Colonic mucosa (tissue), 4 donors: ENCODE results near the gene SVOP. TPM values are rescaled to one million over a fixed set of nuclear protein-coding genes. Genes with fewer than 3 reads are reported as not detected.

Source experiments
- DNase-seq: peaks from one replicate; pipeline ENCODE4 v3.0.0-alpha.2; 2020
- H3K27ac ChIP-seq: fragments of 200-600 bp; one replicate; pipeline ENCODE4 v1.8.0; 2021
- H3K27me3 ChIP-seq: fragments of 200-600 bp; one replicate; pipeline ENCODE4 v1.8.0; 2021
- H3K36me3 ChIP-seq: fragments of 200-600 bp; one replicate; pipeline ENCODE4 v1.8.0; 2021
- H3K4me1 ChIP-seq: fragments of 200-600 bp; one replicate; pipeline ENCODE4 v1.8.0; 2021; ENCODE audit warnings: mild to moderate bottlenecking
- H3K4me3 ChIP-seq: fragments of 200-600 bp; one replicate; pipeline ENCODE4 v1.8.0; 2021
- H3K9ac ChIP-seq, 2 donors: one replicate each; pipeline ENCODE4 v1.7.0; 2013; ENCODE audit warnings: control low read depth in 2 of 2, low read depth in 2 of 2, low read length in 2 of 2
- H3K9me3 ChIP-seq: fragments of 200-600 bp; one replicate; pipeline ENCODE4 v1.8.0; 2021
- intact Hi-C: fragments of 100-400 bp; cut with DNase I; formaldehyde crosslinking; loops from one replicate; pipeline ENCODE4 v1.14.1; 2022
- total RNA-seq, 2 donors: library from RNA; stranded (reverse); fragmentation: NEBNext Ultra II Directional in 1 of 2; extraction: Animal tissue kit (Norgen Biotek cat#: 25700) in 1 of 2; gene quantifications; one replicate each; pipeline ENCODE4 v1.2.1, GENCODE V29; 2021
- TF ChIP-seq, protein P1 (sequence below): fragments of 200-600 bp; IDR thresholded peaks from one replicate; pipeline ENCODE4 v1.8.0; 2022; ENCODE audit warnings: antibody characterized with exemption, mild to moderate bottlenecking
- donor health status: healthy.
- donor health status: DM: no; HTN: no; CAD: no.
- donor health status: DM: no; HTN: no; CAD: no.

SVOP gene
- total RNA-seq, 2 donors from 2014 or later, result 0.15 to 0.50 TPM

GRCh38 chr12:108896336-108896735 is 124.5 kb downstream of the SVOP start:
- no peaks in the 10 kb centered on the region for H3K27me3 ChIP-seq
- H3K9ac ChIP-seq, result no peak overlapping the region
- DNase-seq, result no peak
- H3K36me3 ChIP-seq, result no peaks in the 10 kb centered on the region
- no peaks in the 10 kb centered on the region for H3K9me3 ChIP-seq
- TF ChIP-seq, protein P1, sequence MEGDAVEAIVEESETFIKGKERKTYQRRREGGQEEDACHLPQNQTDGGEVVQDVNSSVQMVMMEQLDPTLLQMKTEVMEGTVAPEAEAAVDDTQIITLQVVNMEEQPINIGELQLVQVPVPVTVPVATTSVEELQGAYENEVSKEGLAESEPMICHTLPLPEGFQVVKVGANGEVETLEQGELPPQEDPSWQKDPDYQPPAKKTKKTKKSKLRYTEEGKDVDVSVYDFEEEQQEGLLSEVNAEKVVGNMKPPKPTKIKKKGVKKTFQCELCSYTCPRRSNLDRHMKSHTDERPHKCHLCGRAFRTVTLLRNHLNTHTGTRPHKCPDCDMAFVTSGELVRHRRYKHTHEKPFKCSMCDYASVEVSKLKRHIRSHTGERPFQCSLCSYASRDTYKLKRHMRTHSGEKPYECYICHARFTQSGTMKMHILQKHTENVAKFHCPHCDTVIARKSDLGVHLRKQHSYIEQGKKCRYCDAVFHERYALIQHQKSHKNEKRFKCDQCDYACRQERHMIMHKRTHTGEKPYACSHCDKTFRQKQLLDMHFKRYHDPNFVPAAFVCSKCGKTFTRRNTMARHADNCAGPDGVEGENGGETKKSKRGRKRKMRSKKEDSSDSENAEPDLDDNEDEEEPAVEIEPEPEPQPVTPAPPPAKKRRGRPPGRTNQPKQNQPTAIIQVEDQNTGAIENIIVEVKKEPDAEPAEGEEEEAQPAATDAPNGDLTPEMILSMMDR, result no peak
- H3K4me1 ChIP-seq, result no peaks in the 10 kb centered on the region
- no peak overlapping the region for H3K27ac ChIP-seq
- intact Hi-C loops, result no loop called here
- no peak overlapping the region for H3K4me3 ChIP-seq

DNA sequence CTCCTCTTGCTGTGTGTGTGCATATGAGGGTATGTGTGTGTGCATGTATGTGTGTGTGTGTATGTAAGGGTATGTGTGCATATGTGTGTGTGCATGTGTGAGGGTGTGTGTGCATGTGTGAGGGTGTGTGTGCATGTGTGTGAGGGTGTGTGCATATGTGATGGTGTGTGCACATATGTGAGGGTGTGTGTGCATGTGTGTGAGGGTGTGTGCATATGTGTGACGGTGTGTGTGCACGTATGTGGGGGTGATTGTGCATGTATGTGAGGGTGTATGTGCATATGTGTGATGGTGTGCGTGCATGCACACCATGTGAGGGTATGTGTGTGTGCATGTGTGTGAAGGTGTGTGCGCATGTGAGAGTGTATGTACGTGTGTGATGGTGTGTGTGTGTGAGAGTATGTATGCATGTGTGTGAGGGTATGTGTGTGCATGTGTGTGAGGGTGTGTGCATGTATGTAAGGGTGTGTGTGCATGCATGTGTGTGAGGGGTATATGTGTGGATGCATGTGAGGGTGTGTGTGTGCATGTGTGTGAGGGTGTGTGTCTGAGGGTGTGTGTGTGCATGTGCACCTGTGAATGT is 125.6 kb downstream of the SVOP start:
- Histone ChIP-seq H3K27me3 (no peaks in the 10 kb centered on the region), H3K9ac (no peak overlapping the region), H3K36me3 (no peaks in the 10 kb centered on the region), H3K9me3 (no peaks in the 10 kb centered on the region), H3K4me3 (no peak overlapping the region), H3K27ac (no peak overlapping the region), H3K4me1 (no peaks in the 10 kb centered on the region)
- intact Hi-C loops, result no loop called here
- no peak for DNase-seq
- TF ChIP-seq, protein P1, result no peak

DNA sequence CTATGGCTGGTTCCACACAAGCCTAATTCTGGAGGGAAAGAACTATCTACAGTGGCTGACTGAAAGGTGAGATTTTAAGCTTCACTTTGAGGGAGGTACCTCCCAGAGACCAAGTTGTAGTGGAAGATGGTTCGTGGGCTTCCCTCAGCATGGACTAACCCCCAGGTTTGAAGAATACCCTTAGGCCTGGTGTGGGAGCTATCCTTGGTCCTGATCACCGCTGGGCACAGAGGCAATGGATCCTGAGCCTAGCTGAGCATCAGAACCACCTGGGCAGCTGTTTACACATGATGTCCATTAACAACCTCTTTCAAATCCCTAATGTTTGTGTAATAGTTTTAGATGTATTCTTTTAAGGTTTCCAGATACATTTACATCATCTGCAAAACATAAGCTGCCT is 130.7 kb downstream of the SVOP start:
- intact Hi-C loops, result no loop called here
- no peak for DNase-seq
- no peaks in the 10 kb centered on the region for H3K36me3 ChIP-seq
- no peaks in the 10 kb centered on the region for H3K27me3 ChIP-seq
- H3K4me3 ChIP-seq, result no peak overlapping the region
- H3K9me3 ChIP-seq, result no peaks in the 10 kb centered on the region
- H3K9ac ChIP-seq, result no peak overlapping the region
- H3K4me1 ChIP-seq, result no peaks in the 10 kb centered on the region
- TF ChIP-seq, protein P1, result no peak
- H3K27ac ChIP-seq, result no peak overlapping the region

DNA sequence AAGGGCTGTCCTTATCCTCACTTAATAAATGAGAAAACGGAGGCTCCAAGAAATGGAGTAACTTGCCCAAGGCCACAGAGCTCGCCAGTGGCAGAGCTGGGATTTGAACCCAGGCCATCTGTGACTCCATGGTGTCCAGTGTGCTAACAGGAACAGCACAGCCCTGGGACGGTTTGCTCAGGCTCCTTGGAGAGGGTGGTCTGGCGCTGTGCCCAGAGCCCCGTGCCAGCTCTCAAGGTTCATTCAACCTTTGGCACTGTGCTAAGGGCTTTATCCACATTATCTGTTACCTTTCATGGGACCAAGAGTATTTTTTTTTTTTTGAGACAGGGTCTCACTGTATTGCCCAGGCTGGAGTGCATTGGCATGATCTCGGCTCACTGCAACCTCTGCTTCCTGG is 132.8 kb downstream of the SVOP start:
- no peaks in the 10 kb centered on the region for H3K4me1 ChIP-seq
- H3K27ac ChIP-seq, result no peak overlapping the region
- TF ChIP-seq, protein P1, result no peak
- no peaks in the 10 kb centered on the region for H3K9me3 ChIP-seq
- no peaks in the 10 kb centered on the region for H3K36me3 ChIP-seq
- no peaks in the 10 kb centered on the region for H3K27me3 ChIP-seq
- intact Hi-C loops, result no loop called here
- H3K9ac ChIP-seq, result no peak overlapping the region
- no peak overlapping the region for H3K4me3 ChIP-seq
- no peak for DNase-seq

GRCh38 chr12:108886873-108887629 is 133.8 kb downstream of the SVOP start:
- Histone ChIP-seq H3K27ac (no peak overlapping the region), H3K36me3 (no peaks in the 10 kb centered on the region), H3K27me3 (no peaks in the 10 kb centered on the region), H3K9me3 (no peaks in the 10 kb centered on the region), H3K4me1 (no peaks in the 10 kb centered on the region), H3K9ac (no peak overlapping the region), H3K4me3 (no peak overlapping the region)
- TF ChIP-seq, protein P1, result no peak
- intact Hi-C loops, result no loop called here
- no peak for DNase-seq
